BLaER1 treated with 17β-estradiol and CSF1 and Interleukin-3, amounts not matched to agents 10 nM and 100 nM (cell line): ENCODE data around the gene BBS12.

Source experiments
- H3K27ac ChIP-seq, 11 experiments: shearing (Covaris generic); formaldehyde crosslinking; 2 replicates each; pipeline ENCODE4 v1.8.1; 2022
- H3K27me3 ChIP-seq, 11 experiments: shearing (Covaris generic); formaldehyde crosslinking; 2 replicates each; pipeline ENCODE4 v1.8.1; 2022
- H3K36me3 ChIP-seq, 11 experiments: shearing (Covaris generic); formaldehyde crosslinking; 2 replicates each; pipeline ENCODE4 v1.8.1; 2022
- H3K4me1 ChIP-seq, 10 experiments: shearing (Covaris generic); formaldehyde crosslinking; 2 replicates each; pipeline ENCODE4 v1.8.1; 2022
- H3K4me2 ChIP-seq, 11 experiments: shearing (Covaris generic); formaldehyde crosslinking; 2 replicates each; pipeline ENCODE4 v1.8.1; 2022
- H3K4me3 ChIP-seq, 10 experiments: shearing (Covaris generic); formaldehyde crosslinking; 2 replicates each; pipeline ENCODE4 v1.8.1; 2022
- H3K9ac ChIP-seq, 11 experiments: shearing (Covaris generic); formaldehyde crosslinking; 2 replicates each; pipeline ENCODE4 v1.8.1; 2022
- H3K9me3 ChIP-seq, 11 experiments: shearing (Covaris generic); formaldehyde crosslinking; replicated peaks in 1 of 11; 2 replicates each; pipeline ENCODE4 v1.8.1; 2022
- H4K20me1 ChIP-seq, 11 experiments: shearing (Covaris generic); formaldehyde crosslinking; 2 replicates each; pipeline ENCODE4 v1.8.1; 2022
- Cebpa-rat ChIP-seq, 11 experiments: shearing (Covaris generic); IDR thresholded peaks; 2 replicates each; pipeline ENCODE4 v1.8.1; 2022

The BBS12 gene

DNA sequence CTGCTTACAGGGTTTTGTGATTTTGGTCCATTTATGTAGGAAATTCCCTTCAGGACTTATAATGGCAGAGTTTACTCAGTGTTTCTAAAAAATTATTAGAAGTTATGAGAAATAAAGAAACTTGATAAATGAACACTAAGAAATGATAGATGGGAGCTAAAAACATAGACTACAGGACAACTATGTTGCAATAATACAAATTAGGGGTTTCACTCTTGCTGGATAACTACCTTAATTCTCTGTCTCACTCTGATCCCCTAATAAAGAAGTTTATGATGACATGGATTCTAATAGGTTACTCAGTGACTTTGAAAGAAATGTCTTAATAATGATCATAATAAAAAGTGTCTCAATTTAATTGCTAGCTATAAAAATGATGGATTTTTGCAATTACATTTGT, 23.3 kb upstream of the BBS12 start:
- no peak overlapping the region for H3K4me2 ChIP-seq
- peak in 2 of 11 experiments; percentile 14 to 15; a peak in 1 of 22 replicates for TF ChIP-seq Cebpa-rat (IDR thresholded peaks at IDR 0.05)
- peaks cover 0 to 13% (median 0%) of the 10 kb centered on the region in 10 experiments; a peak in 4 of 20 replicates for H3K4me1 ChIP-seq
- no peak overlapping the region for H3K4me3 ChIP-seq
- H3K27ac ChIP-seq, result no peak overlapping the region
- no peak overlapping the region for H3K9ac ChIP-seq
- no peaks in the 10 kb centered on the region for H3K27me3 ChIP-seq
- H3K9me3 ChIP-seq, result no peaks in the 10 kb centered on the region
- no peaks in the 10 kb centered on the region for H4K20me1 ChIP-seq
- H3K36me3 ChIP-seq, result no peaks in the 10 kb centered on the region

DNA sequence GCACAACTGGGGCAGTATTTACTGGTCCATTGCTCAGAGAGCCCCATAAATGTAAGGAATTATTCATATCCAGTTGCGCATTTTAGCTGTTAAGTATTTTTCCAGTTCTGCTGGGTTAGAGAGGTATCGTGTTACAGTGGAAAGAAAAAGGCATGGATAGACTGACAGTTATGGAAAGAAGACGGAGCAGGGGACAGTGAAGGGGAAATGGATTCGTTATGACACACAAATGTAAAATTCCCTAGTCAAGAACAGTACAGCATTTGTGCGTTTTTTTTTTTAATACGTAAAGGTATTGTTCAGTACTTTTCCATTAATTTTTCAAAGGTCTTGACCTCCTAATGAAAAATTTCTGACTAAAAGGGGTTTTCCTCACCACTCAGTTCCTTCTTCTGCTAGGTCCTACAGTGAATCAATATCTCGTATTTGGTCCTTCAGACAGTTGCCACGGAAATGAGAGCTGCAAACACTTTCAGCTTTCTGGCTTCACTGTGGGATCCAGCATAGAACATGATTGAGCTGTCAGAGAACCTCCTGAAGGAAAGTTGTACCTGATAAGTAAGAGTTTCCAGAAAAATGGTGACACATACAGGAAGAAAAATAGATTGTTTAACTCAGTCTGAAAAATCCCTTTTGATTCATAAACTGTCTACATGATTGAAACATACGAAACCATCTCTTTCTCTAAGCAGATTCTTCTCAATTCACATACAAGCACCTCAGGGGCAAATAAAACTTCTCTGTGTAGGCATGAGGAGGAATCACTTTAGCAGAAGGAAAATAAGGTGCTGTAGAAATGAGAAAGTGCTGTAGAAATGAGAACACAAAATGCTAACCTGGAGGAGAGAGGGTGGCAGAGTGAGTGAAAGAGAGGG, 21.8 kb upstream of the BBS12 start:
- Histone ChIP-seq H3K4me3 (no peak overlapping the region), H3K27me3 (no peaks in the 10 kb centered on the region), H4K20me1 (no peaks in the 10 kb centered on the region), H3K9me3 (no peaks in the 10 kb centered on the region), H3K36me3 (no peaks in the 10 kb centered on the region), H3K4me2 (no peak overlapping the region), H3K9ac (no peak overlapping the region), H3K4me1 (peaks cover 0 to 6% (median 0%) of the 10 kb centered on the region in 10 experiments; a peak in 4 of 20 replicates), H3K27ac (no peak overlapping the region)
- no peak for TF ChIP-seq Cebpa-rat (IDR thresholded peaks at IDR 0.05)

DNA sequence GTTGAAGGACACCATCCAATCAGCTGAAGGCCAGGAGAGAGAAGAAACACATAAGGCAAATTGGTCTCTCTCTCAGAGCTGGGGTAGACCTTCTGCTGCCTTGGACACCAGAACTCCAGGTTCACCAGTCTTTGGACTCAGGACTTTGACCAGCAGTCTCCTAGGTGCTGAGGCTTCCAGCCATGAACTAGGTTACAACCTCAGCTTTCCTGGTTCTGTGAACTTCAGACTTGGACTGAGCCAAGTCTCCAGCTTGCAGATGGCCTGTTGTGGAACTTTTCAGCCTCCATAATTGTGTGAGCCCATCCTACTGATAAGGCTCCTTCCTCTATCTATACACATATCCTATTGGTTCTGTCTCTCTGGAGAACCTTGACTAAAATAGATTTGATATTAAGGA, 20.6 kb upstream of the BBS12 start:
- H4K20me1 ChIP-seq, result no peaks in the 10 kb centered on the region
- H3K4me2 ChIP-seq, result no peak overlapping the region
- H3K36me3 ChIP-seq, result no peaks in the 10 kb centered on the region
- no peaks in the 10 kb centered on the region for H3K9me3 ChIP-seq
- 0 out of 20 replicates have a peak, but pooled peaks cover 0 to 3% (median 0%) of the 10 kb centered on the region in 10 experiments for H3K4me1 ChIP-seq
- no peaks in the 10 kb centered on the region for H3K27me3 ChIP-seq
- no peak overlapping the region for H3K4me3 ChIP-seq
- TF ChIP-seq Cebpa-rat (IDR thresholded peaks at IDR 0.05), result no peak
- H3K9ac ChIP-seq, result no peak overlapping the region
- no peak overlapping the region for H3K27ac ChIP-seq

DNA sequence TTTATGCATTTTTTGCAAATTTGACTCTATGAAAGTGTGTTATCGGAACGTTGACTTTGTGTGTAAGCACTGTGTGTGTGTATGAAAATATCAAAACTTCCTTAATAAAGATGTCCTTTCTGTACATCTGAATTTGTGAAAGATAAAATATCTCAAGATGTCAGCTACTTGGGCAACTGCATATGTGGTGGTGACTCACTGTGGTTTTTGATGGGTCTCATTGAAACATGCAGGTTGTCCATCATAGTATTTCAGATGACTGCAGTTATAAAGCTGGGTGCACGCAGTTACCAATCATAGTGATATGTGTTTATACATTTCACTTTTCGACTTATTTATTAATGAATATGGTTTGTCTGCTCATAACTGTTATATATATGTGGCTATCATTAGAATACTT, 19.7 kb upstream of the BBS12 start:
- Histone ChIP-seq H3K4me3 (no peak overlapping the region), H3K4me1 (0 out of 20 replicates have a peak, but pooled peaks cover 0 to 3% (median 0%) of the 10 kb centered on the region in 10 experiments)

DNA sequence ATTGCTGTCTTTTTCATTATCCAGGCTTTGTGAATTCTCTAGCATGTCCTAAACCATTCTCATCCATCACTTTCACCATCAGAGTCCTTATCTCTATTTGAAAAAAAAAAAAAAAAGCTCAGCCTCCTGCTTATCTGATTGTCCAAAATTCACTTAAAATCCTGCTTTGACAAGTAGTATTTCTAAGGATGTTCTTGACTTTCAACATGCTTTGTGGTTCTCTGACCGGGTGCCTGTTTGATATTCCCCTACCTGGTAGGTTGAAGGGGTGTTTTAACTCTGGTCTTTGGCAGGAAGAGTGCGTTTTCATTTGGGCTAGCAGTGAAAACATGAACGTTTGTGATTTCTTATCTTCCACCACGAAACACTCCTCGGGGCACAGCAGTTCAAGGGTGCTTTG, 17.3 kb upstream of the BBS12 start:
- no peaks in the 10 kb centered on the region for H3K36me3 ChIP-seq
- H3K4me2 ChIP-seq, result no peak overlapping the region
- TF ChIP-seq Cebpa-rat (IDR thresholded peaks at IDR 0.05), result no peak
- no peak overlapping the region for H3K9ac ChIP-seq
- 0 out of 20 replicates have a peak, but pooled peaks cover 0 to 3% (median 0%) of the 10 kb centered on the region in 10 experiments for H3K4me1 ChIP-seq
- no peaks in the 10 kb centered on the region for H4K20me1 ChIP-seq
- no peaks in the 10 kb centered on the region for H3K27me3 ChIP-seq
- H3K27ac ChIP-seq, result no peak overlapping the region
- no peaks in the 10 kb centered on the region for H3K9me3 ChIP-seq
- H3K4me3 ChIP-seq, result no peak overlapping the region

More for the DNA sequence above, 19.7 kb upstream of the BBS12 start:
- H3K4me2 ChIP-seq, result no peak overlapping the region
- no peaks in the 10 kb centered on the region for H4K20me1 ChIP-seq
- no peaks in the 10 kb centered on the region for H3K9me3 ChIP-seq
- H3K9ac ChIP-seq, result no peak overlapping the region
- no peak overlapping the region for H3K27ac ChIP-seq
- no peaks in the 10 kb centered on the region for H3K36me3 ChIP-seq
- H3K27me3 ChIP-seq, result no peaks in the 10 kb centered on the region
- TF ChIP-seq Cebpa-rat (IDR thresholded peaks at IDR 0.05), result no peak

DNA sequence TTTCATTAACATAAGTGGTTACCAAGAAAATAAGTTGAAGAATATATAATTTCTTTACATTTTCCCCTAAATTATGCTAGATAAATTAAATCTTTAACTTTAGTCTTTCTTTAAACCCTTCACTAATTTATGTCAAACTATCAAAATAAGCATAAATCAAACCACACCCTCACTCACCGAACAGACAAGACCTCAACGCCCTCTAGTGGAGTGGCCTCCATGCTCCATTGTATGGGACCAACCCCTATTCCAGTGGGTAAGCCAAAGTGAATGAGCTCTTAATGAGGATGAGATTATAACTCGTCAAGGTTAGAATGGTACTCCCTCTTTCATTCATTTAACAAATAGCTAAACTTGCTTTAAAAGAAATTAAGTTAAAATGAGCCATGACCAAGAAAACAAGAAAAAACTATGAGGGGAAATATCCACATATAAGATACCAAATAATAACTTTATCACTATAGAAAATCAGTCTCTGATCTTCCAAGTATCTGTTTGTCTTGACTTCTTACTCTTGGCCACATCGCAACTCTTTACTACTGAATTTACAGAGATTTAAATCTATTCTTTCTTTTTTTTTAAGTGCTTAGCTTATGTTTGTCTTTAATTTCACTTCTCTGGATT, 15.6 kb upstream of the BBS12 start:
- H3K4me2 ChIP-seq, result no peak overlapping the region
- H3K27ac ChIP-seq, result no peak overlapping the region
- H4K20me1 ChIP-seq, result no peaks in the 10 kb centered on the region
- no peak overlapping the region for H3K9ac ChIP-seq
- H3K36me3 ChIP-seq, result no peaks in the 10 kb centered on the region
- H3K27me3 ChIP-seq, result no peaks in the 10 kb centered on the region
- no peak for TF ChIP-seq Cebpa-rat (IDR thresholded peaks at IDR 0.05)
- no peaks in the 10 kb centered on the region for H3K9me3 ChIP-seq
- H3K4me3 ChIP-seq, result no peak overlapping the region
- 0 out of 20 replicates have a peak, but pooled peaks cover 0 to 3% (median 0%) of the 10 kb centered on the region in 10 experiments for H3K4me1 ChIP-seq

DNA sequence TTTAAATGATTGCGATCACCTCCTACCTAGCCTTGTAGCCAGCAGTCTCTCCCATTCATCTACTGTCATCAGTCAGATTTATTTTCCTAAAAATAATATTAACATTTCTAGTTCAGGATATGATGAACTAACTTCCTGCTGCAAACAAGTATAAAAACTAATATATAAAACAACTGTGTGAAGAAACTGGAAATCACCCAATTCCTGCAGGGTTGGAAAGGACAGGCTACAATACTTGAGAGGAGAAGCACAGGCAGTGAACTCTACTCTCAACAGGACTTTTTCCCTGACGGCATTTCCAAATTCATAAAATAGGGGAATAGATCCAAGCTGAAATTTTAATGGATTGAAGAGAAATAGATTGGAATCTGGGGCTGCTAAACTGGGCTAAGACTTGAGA, 14.2 kb upstream of the BBS12 start:
- Histone ChIP-seq H3K9ac (no peak overlapping the region), H3K4me1 (0 out of 20 replicates have a peak, but pooled peaks cover 0 to 3% (median 0%) of the 10 kb centered on the region in 10 experiments), H3K27ac (no peak overlapping the region), H4K20me1 (no peaks in the 10 kb centered on the region), H3K36me3 (no peaks in the 10 kb centered on the region), H3K9me3 (no peaks in the 10 kb centered on the region), H3K4me2 (no peak overlapping the region), H3K4me3 (no peak overlapping the region), H3K27me3 (no peaks in the 10 kb centered on the region)
- no peak for TF ChIP-seq Cebpa-rat (IDR thresholded peaks at IDR 0.05)

DNA sequence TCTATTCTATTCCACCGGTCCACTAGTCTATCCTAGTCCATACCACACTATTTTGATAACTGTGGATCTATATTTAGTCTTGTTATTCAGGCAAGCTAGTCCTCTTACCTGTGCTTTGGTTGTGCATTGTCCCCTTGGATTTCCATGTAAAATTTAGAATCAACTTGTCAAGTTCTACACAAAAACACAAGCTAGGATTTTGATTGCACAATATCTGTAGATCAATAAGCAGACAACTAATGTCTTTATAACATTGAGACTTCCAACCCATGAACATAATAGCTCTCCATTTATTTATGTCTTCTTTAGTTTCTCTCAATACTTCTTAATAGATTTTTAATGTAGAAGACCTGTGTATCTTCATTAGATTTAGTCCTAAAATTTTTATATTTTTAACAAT, 10.2 kb upstream of the BBS12 start:
- Histone ChIP-seq H3K27ac (no peak overlapping the region), H4K20me1 (no peaks in the 10 kb centered on the region), H3K4me2 (no peak overlapping the region), H3K9ac (no peak overlapping the region), H3K27me3 (no peaks in the 10 kb centered on the region), H3K4me3 (no peak overlapping the region), H3K4me1 (no peaks in the 10 kb centered on the region), H3K36me3 (no peaks in the 10 kb centered on the region), H3K9me3 (no peaks in the 10 kb centered on the region)
- peak in 2 of 11 experiments; percentile 37 to 50; a peak in 2 of 22 replicates for TF ChIP-seq Cebpa-rat (IDR thresholded peaks at IDR 0.05)

DNA sequence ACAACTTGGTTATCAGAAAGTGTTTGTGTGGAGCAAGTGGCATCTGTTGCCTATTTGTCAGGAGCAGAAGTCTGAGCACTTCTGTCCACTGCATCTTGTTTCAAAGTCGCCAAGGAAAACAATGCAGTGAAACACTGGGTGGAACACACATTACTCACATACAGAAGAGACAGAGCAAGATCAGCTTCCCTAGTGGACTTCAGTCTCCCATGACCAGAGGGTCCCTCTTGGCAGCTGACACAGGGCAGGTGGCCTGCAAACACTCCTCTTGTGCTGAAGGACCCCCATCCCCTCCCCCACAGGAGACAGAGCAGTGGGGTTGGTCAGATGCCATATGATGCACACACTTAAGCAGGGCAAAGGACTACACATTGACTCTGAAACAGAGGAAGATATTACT, 3.6 kb upstream of the BBS12 start:
- no peak for TF ChIP-seq Cebpa-rat (IDR thresholded peaks at IDR 0.05)
- H3K36me3 ChIP-seq, result no peaks in the 10 kb centered on the region
- H3K9ac ChIP-seq, result no peak overlapping the region
- H3K9me3 ChIP-seq, result no peaks in the 10 kb centered on the region
- no peak overlapping the region for H3K4me2 ChIP-seq
- H3K27ac ChIP-seq, result no peak overlapping the region
- H3K27me3 ChIP-seq, result no peaks in the 10 kb centered on the region
- H3K4me3 ChIP-seq, result no peak overlapping the region
- peaks cover 7 to 15% (median 10%) of the 10 kb centered on the region in 10 experiments for H3K4me1 ChIP-seq
- H4K20me1 ChIP-seq, result no peaks in the 10 kb centered on the region
